Measurements from ENCODE around the gene SPRYD7. TPM values are rescaled to one million over a fixed set of nuclear protein-coding genes. Genes with fewer than 3 reads are reported as not detected.

The SPRYD7 gene
- total RNA-seq, 2 donors from 2014 or later = 0.99 to 3.0 TPM

DNA sequence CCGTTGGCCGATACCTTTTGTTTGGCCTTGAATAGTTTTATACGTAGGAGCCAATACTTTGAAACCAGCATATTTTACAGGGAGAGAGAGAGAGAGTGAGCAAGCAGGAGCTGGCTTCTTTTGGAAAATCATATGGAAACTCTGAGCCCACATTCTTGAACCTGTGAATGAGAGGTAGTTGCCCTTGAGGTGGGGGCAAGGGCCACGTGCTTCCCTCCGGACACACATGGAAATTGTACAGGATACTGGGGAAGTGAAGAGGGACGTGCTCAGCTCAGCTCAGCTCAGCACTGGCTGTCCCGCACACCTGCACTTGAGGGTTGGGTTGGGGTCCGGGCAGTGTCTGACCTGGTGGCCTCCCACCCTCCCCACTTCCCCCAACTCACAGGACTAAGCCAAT is 68.3 kb downstream of the SPRYD7 start:
- DNase-seq (no peak), ATAC-seq (no peak)
- peaks cover 4% of the 10 kb centered on the region for H3K36me3 Mint-ChIP-seq (ENCODE audit: low read depth)
- no peaks in the 10 kb centered on the region for H3K4me1 Mint-ChIP-seq
- H3K4me3 Mint-ChIP-seq = no peak overlapping the region
- H3K27ac Mint-ChIP-seq = no peak overlapping the region
- peaks cover 3% of the 10 kb centered on the region for H3K9me3 ChIP-seq (ENCODE audit: control insufficient read depth, low read length, poor library complexity, severe bottlenecking)
- H3K27me3 Mint-ChIP-seq = peaks cover 5% of the 10 kb centered on the region

GRCh38 chr13:49865218-49865617 is 70.9 kb downstream of the SPRYD7 start:
- Mint-ChIP-seq H3K4me1 (no peaks in the 10 kb centered on the region), H3K27me3 (peaks cover 5% of the 10 kb centered on the region), H3K27ac (no peak overlapping the region), H3K4me3 (no peak overlapping the region), H3K36me3 (ENCODE audit: low read depth) (peaks cover 3% of the 10 kb centered on the region)
- no peaks in the 10 kb centered on the region for H3K9me3 ChIP-seq (ENCODE audit: control insufficient read depth, low read length, poor library complexity, severe bottlenecking)
- no peak for DNase-seq
- no peak for ATAC-seq

- no peak overlapping the region for H3K27ac Mint-ChIP-seq
- H3K4me1 Mint-ChIP-seq = no peaks in the 10 kb centered on the region
- ATAC-seq (no peak), DNase-seq (no peak)
- no peak overlapping the region for H3K4me3 Mint-ChIP-seq
- H3K36me3 Mint-ChIP-seq (ENCODE audit: low read depth) = peaks cover 3% of the 10 kb centered on the region
- H3K27me3 Mint-ChIP-seq = peaks cover 5% of the 10 kb centered on the region
- no peaks in the 10 kb centered on the region for H3K9me3 ChIP-seq (ENCODE audit: control insufficient read depth, low read length, poor library complexity, severe bottlenecking)
Measured at GRCh38 chr13:49864509-49864908, 71.6 kb downstream of the SPRYD7 start.

Other genes starting within 250 kb of the SPRYD7 start
- 10 to 100 TPM; 11.8 to 17.1 TPM for gene EBPL, start 244.9 kb downstream of the SPRYD7 start, total RNA-seq
- 10 to 100 TPM; 19.1 to 25.1 TPM for gene KPNA3, start 143.7 kb downstream of the SPRYD7 start, total RNA-seq
- 10 to 100 TPM; 18.5 to 27.5 TPM for gene TRIM13, start 60.7 kb upstream of the SPRYD7 start, total RNA-seq
- under 1 TPM; 0.60 to 0.91 TPM for gene KCNRG, start 79.1 kb upstream of the SPRYD7 start, total RNA-seq